ENCODE measurements around the gene RFX4. TPM values are rescaled to one million over a fixed set of nuclear protein-coding genes. Genes with fewer than 3 reads are reported as not detected.

RFX4 gene
- total and polyA plus RNA-seq, 2 of the 8 experiments (the other 6 are each of a cell fraction or from before 2014, with no cell fraction given), result 0.06 TPM; not detected in 1

DNA sequence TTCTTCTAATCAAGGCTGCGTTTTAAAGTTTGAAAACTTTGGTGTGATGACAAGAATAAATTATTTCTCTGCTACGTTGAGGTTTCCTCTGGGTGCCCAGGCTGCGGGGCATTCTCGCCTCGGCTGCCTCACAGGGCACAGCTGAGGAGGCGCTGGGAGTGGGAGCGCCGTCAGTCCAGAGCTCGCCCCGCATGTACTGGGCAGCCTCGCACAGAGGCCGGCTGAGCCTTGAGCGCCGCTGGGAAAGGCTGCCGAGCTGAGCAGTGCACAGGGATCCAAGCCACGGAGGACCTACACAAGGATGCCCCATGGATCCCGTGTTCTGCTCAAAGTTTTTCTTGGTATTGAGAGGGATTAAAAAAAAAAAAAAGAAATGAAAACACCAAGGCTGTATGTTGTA lies 11.6 kb downstream of the RFX4 start (continued):
- TF ChIP-seq, protein P1, sequence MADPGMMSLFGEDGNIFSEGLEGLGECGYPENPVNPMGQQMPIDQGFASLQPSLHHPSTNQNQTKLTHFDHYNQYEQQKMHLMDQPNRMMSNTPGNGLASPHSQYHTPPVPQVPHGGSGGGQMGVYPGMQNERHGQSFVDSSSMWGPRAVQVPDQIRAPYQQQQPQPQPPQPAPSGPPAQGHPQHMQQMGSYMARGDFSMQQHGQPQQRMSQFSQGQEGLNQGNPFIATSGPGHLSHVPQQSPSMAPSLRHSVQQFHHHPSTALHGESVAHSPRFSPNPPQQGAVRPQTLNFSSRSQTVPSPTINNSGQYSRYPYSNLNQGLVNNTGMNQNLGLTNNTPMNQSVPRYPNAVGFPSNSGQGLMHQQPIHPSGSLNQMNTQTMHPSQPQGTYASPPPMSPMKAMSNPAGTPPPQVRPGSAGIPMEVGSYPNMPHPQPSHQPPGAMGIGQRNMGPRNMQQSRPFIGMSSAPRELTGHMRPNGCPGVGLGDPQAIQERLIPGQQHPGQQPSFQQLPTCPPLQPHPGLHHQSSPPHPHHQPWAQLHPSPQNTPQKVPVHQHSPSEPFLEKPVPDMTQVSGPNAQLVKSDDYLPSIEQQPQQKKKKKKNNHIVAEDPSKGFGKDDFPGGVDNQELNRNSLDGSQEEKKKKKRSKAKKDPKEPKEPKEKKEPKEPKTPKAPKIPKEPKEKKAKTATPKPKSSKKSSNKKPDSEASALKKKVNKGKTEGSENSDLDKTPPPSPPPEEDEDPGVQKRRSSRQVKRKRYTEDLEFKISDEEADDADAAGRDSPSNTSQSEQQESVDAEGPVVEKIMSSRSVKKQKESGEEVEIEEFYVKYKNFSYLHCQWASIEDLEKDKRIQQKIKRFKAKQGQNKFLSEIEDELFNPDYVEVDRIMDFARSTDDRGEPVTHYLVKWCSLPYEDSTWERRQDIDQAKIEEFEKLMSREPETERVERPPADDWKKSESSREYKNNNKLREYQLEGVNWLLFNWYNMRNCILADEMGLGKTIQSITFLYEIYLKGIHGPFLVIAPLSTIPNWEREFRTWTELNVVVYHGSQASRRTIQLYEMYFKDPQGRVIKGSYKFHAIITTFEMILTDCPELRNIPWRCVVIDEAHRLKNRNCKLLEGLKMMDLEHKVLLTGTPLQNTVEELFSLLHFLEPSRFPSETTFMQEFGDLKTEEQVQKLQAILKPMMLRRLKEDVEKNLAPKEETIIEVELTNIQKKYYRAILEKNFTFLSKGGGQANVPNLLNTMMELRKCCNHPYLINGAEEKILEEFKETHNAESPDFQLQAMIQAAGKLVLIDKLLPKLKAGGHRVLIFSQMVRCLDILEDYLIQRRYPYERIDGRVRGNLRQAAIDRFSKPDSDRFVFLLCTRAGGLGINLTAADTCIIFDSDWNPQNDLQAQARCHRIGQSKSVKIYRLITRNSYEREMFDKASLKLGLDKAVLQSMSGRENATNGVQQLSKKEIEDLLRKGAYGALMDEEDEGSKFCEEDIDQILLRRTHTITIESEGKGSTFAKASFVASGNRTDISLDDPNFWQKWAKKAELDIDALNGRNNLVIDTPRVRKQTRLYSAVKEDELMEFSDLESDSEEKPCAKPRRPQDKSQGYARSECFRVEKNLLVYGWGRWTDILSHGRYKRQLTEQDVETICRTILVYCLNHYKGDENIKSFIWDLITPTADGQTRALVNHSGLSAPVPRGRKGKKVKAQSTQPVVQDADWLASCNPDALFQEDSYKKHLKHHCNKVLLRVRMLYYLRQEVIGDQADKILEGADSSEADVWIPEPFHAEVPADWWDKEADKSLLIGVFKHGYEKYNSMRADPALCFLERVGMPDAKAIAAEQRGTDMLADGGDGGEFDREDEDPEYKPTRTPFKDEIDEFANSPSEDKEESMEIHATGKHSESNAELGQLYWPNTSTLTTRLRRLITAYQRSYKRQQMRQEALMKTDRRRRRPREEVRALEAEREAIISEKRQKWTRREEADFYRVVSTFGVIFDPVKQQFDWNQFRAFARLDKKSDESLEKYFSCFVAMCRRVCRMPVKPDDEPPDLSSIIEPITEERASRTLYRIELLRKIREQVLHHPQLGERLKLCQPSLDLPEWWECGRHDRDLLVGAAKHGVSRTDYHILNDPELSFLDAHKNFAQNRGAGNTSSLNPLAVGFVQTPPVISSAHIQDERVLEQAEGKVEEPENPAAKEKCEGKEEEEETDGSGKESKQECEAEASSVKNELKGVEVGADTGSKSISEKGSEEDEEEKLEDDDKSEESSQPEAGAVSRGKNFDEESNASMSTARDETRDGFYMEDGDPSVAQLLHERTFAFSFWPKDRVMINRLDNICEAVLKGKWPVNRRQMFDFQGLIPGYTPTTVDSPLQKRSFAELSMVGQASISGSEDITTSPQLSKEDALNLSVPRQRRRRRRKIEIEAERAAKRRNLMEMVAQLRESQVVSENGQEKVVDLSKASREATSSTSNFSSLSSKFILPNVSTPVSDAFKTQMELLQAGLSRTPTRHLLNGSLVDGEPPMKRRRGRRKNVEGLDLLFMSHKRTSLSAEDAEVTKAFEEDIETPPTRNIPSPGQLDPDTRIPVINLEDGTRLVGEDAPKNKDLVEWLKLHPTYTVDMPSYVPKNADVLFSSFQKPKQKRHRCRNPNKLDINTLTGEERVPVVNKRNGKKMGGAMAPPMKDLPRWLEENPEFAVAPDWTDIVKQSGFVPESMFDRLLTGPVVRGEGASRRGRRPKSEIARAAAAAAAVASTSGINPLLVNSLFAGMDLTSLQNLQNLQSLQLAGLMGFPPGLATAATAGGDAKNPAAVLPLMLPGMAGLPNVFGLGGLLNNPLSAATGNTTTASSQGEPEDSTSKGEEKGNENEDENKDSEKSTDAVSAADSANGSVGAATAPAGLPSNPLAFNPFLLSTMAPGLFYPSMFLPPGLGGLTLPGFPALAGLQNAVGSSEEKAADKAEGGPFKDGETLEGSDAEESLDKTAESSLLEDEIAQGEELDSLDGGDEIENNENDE (IDR thresholded peaks at IDR 0.05; ENCODE audit: insufficient replicate concordance, low read length), result no peak
- no peak for TF ChIP-seq SAP30 (IDR thresholded peaks at IDR 0.05; ENCODE audit: insufficient read depth, insufficient replicate concordance, low read length)
- TF ChIP-seq KDM4A (IDR thresholded peaks at IDR 0.05; ENCODE audit: low read depth, low read length, severe bottlenecking), result no peak
- no peak for TF ChIP-seq POU5F1 (IDR thresholded peaks at IDR 0.05; ENCODE audit: low read depth, low read length)
- TF ChIP-seq EP300 (IDR thresholded peaks at IDR 0.05; ENCODE audit: borderline replicate concordance in 1 of 2, low read depth in 2 of 2, low read length in 2 of 2), result no peak
- TF ChIP-seq TBP (IDR thresholded peaks at IDR 0.05; ENCODE audit: low read depth, low read length), result no peak
- no peak for TF ChIP-seq GABPA (IDR thresholded peaks at IDR 0.05; ENCODE audit: borderline replicate concordance, insufficient read depth, low read length)
- no peak for TF ChIP-seq RFX5 (IDR thresholded peaks at IDR 0.05; ENCODE audit: borderline replicate concordance, low read depth, low read length)
- TF ChIP-seq CHD1 (IDR thresholded peaks at IDR 0.05; ENCODE audit: low read depth, low read length), result no peak
- no peak for TF ChIP-seq SIX5 (IDR thresholded peaks at IDR 0.05; ENCODE audit: low read depth, low read length)
